Breast epithelium (tissue), 3 donors: Measurements from ENCODE around the gene ACTL10.

ENCODE experiments used
- CTCF ChIP-seq, 3 donors: fragments of 450-650 bp; IDR thresholded peaks; one replicate each; pipeline ENCODE4 v1.5.1; 2016 to 2017; ENCODE audit warnings: antibody characterized with exemption in 3 of 3, mild to moderate bottlenecking in 3 of 3, moderate library complexity in 3 of 3
- POLR2A ChIP-seq: fragments of 450-650 bp; IDR thresholded peaks from one replicate; pipeline ENCODE4 v1.6.1; 2016; ENCODE audit warnings: antibody characterized with exemption, mild to moderate bottlenecking, moderate library complexity

- TF ChIP-seq POLR2A (no peak), CTCF (IDR thresholded peaks at IDR 0.05) (no peak)
Measured at GRCh38 chr20:33697129-33697528, 30.4 kb downstream of the ACTL10 start.
